H7 (cell line): ENCODE results near the gene STAT3. TPM values are rescaled to one million over a fixed set of nuclear protein-coding genes. Genes with fewer than 3 reads are reported as not detected.
"Not testable (repeated sequence)": the region's sequence is repeated elsewhere in the genome, so short reads cannot be mapped to it uniquely, and the experiment has no call there.

ENCODE experiments used
- DNase-seq: peaks from one replicate; pipeline ENCODE4 v3.0.0; 2012
- H3K27me3 ChIP-seq: 2 replicates; pipeline ENCODE4 v1.6.0; 2011; ENCODE audit warnings: mild to moderate bottlenecking, low read length; ENCODE audit not compliant: control insufficient read depth, insufficient read depth
- H3K36me3 ChIP-seq: replicated peaks from 2 replicates; pipeline ENCODE4 v1.5.1; 2011; ENCODE audit warnings: low read length; ENCODE audit not compliant: control insufficient read depth, insufficient read depth
- H3K4me3 ChIP-seq: 2 replicates; pipeline ENCODE4 v1.5.1; 2011; ENCODE audit warnings: low read depth, mild to moderate bottlenecking, control low read depth, low read length, moderate library complexity; ENCODE audit not compliant: insufficient read depth
- total RNA-seq: library from RNA; depleted of rRNA; stranded (reverse); fragments of >200 nt; shearing (Covaris generic); gene quantifications from 2 replicates; pipeline ENCODE4 v1.2.3, GENCODE V29; 2014

The STAT3 gene
- total RNA-seq, 1 experiment from 2014 or later, result 54.6 TPM

DNA sequence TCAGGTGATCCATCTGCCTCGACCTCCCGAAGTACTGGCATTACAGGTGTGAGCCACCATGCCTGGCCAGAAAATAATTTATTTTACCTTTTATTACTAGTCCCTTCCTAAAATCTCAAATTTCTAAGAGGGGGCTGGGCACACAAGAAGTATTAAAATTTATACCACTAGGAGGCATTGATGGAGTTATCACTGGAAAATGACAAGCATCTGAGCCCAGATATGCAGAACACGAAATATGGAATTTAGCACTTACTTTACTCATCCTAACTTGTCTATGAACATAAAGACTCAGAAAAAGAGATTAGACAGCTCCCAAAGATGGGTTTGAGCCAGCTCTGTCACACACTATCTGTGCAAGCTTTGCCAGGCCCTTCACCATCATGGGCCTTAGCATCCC, 53.6 kb downstream of the STAT3 start:
- Histone ChIP-seq H3K36me3 (peaks cover 21% of the 10 kb centered on the region), H3K4me3 (no peak overlapping the region), H3K27me3 (no peaks in the 10 kb centered on the region)
- DNase-seq, result no peak

DNA sequence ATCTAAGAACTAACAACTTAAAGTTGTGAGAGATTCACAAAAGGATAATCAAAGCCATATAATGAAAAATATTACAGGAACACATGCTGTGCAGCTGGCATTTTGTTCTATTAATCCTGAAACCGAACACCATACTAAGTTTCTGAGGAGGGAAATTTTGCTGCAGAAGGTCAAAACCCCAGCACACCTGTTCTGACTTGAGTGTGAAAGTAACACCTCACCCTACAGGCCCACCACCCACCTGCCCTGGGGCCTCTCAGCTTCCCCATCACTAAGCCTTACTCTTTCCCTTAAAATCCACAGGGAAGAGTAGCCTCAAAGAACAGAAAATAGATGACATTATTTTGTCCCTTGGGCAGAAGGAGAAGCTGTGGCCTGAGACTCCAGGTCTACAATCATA, 55.2 kb downstream of the STAT3 start:
- H3K27me3 ChIP-seq, result no peaks in the 10 kb centered on the region
- peaks cover 16% of the 10 kb centered on the region for H3K36me3 ChIP-seq
- no peak for DNase-seq
- H3K4me3 ChIP-seq, result no peak overlapping the region

DNA sequence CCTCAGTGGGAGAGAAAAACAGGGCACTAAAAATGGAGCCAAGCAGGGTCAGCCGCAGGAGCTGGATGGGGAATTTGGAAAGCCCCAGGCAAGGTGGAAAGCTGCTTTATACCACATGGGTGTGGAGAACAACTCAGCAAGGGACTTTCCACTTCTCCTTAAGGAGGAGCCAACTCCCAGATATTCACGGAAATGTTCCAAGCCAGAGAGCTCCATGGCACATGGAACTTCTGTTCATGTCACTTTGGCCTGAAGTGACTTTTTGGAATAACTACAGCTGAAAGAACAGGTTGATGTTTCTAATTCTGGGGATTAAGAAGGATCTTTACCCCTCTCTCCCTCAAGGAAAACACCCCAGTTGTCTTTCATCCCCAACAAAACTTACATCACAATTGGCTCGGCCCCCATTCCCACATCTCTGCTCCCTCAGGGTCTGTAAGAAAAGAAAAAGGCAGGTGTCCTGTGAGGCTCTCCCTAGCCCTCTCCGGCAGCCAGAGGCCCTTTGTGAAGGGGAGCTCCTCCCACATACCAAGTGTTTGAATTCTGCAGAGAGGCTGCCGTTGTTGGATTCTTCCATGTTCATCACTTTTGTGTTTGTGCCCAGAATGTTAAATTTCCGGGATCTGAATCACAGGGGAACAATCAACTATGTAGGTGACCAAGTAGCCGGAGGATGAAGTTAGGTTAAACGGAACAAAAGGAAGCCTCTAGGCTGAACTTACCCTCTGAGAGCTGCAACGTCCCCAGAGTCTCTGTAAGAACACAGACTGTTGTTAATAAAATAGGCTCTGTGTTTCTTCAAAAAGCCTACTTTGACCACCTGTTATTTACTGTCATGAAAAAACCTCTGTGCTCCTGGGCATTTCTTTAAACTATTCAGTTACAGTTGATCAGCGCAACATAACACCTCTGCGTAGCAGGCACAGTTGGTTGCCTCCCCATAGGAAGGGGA, 58.9 kb downstream of the STAT3 start:
- no peaks in the 10 kb centered on the region for H3K27me3 ChIP-seq
- H3K4me3 ChIP-seq, result no peak overlapping the region
- peak; percentile 85 for DNase-seq
- H3K36me3 ChIP-seq, result peaks cover 12% of the 10 kb centered on the region

DNA sequence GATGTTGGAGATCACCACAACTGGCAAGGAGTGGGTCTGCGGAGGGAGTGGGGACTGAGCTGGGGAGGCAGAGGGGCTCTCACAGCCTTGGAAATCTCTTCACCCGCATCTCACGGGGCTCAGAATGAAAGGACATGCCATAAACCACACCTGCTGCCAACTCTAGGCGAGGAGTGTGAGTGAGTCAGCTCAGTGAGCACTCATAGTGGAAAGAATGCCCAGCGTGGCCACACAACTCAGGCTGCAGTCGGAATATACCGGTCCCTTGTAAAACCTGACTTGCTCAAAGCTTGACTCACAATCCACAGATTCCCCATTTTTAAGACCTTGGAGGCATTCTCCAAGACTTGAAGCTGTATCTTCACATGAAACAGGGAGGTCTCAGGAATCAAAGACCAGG, 63.2 kb downstream of the STAT3 start:
- no peaks in the 10 kb centered on the region for H3K27me3 ChIP-seq
- H3K36me3 ChIP-seq, result peaks cover 20% of the 10 kb centered on the region
- H3K4me3 ChIP-seq, result no peak overlapping the region
- no peak for DNase-seq

DNA sequence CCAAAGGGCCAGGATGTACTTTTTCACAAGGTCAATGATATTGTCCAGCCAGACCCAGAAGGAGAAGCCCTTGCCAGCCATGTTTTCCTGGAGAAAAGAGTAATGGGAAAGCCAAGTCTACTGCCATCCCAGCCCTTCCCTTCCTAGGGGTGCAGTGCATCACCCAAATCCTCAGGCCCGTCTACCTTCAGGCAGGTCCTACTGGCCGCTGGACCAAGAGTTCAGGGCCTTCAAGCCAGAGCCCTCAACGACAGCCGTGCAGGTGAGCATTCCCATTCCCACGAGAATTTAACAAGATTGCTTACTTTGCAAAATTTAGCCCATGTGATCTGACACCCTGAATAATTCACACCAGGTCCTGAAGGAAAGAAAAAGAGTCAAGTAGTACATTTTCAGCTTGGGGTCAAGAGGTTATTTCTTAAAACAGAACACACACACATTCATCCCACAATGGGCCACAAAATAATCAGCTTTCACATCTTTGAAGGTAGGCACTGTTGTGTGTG, 64.9 kb downstream of the STAT3 start:
- Histone ChIP-seq H3K36me3 (peaks cover 24% of the 10 kb centered on the region), H3K27me3 (no peaks in the 10 kb centered on the region), H3K4me3 (no peak overlapping the region)
- DNase-seq, result no peak

DNA sequence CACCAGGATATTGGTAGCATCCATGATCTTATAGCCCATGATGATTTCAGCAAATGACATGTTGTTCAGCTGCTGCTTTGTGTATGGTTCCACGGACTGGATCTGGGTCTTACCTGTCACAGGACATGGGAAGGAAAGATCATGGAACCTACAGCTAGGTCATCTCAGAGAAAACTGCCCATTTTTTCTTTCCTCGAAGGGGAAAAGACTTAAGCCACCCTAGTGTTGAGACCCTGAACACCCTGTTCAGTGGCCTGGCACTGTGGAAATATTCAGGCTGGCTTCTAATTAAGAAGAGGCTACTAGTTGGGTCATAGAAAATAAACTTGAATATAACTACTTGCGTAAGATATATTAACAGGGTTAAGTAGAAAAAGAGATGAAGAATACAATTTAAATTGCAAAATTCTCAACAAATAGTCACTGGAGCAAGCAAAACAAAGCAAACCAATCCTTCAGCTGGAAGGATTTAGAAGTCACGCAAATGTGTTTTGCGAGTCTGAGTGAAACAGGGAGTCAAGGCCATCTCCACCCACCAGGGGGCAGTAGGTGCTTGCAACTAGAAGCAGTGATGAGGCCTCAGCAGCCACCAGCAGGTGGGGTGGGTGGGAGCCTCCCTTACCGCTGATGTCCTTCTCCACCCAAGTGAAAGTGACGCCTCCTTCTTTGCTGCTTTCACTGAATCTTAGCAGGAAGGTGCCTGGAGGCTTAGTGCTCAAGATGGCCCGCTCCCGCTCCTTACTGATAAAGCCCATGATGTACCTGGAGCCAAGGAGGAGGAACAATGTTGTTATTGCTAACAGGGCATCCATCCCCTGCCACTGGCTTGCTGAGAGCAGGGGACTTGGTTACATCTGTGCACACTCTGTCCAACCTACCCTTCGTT, 65.6 kb downstream of the STAT3 start:
- no peaks in the 10 kb centered on the region for H3K27me3 ChIP-seq
- peak; percentile 91 for DNase-seq
- peaks cover 24% of the 10 kb centered on the region for H3K36me3 ChIP-seq
- H3K4me3 ChIP-seq, result no peak overlapping the region

GRCh38 chr17:42321555-42321954, 66.7 kb downstream of the STAT3 start:
- Histone ChIP-seq H3K4me3 (no peak overlapping the region), H3K27me3 (no peaks in the 10 kb centered on the region), H3K36me3 (peaks cover 31% of the 10 kb centered on the region)
- DNase-seq, result no peak

- peaks cover 37% of the 10 kb centered on the region for H3K36me3 ChIP-seq
- not testable (repeated sequence) for H3K27me3 ChIP-seq, DNase-seq, H3K4me3 ChIP-seq
Measured at GRCh38 chr17:42317967-42318366, 70.3 kb downstream of the STAT3 start.

GRCh38 chr17:42317266-42317845, 70.9 kb downstream of the STAT3 start:
- Histone ChIP-seq H3K27me3 (no peaks in the 10 kb centered on the region), H3K36me3 (peaks cover 36% of the 10 kb centered on the region), H3K4me3 (no peak overlapping the region)
- no peak for DNase-seq

GRCh38 chr17:42316755-42317154, 71.5 kb downstream of the STAT3 start:
- Histone ChIP-seq H3K4me3 (no peak overlapping the region), H3K27me3 (no peaks in the 10 kb centered on the region), H3K36me3 (peaks cover 31% of the 10 kb centered on the region)
- DNase-seq, result no peak

- H3K27me3 ChIP-seq, result no peaks in the 10 kb centered on the region
- no peak overlapping the region for H3K4me3 ChIP-seq
- DNase-seq, result no peak
- peaks cover 27% of the 10 kb centered on the region for H3K36me3 ChIP-seq
Measured at GRCh38 chr17:42315402-42316156, 72.7 kb downstream of the STAT3 start.

GRCh38 chr17:42313773-42314566, 74.3 kb downstream of the STAT3 start:
- Histone ChIP-seq H3K36me3 (peaks cover 25% of the 10 kb centered on the region), H3K27me3 (no peaks in the 10 kb centered on the region), H3K4me3 (no peak overlapping the region)
- no peak for DNase-seq

DNA sequence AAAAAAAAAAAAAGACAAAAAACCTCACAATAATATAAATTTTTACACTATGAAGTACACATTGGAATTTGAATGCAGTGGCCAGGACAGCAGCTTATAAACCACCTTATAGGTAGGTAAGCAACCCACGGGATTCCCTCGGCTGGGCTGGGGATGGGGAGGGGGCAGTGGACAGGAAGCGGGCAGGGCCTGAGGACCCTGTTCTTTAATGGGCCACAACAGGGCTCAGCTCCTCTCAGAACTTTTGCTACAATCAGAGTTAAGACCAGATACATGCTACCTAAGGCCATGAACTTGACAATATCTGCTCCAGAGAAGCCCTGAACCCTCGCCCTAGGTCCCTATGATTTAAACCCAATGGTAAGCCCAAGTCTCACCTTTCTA, 74.9 kb downstream of the STAT3 start:
- Histone ChIP-seq H3K27me3 (no peaks in the 10 kb centered on the region), H3K4me3 (no peak overlapping the region), H3K36me3 (peaks cover 22% of the 10 kb centered on the region)
- peak; percentile 52 for DNase-seq
